ENCODE results near the gene HSPA4. TPM values are rescaled to one million over a fixed set of nuclear protein-coding genes. Genes with fewer than 3 reads are reported as not detected.

The HSPA4 gene
- total and polyA plus RNA-seq, 2 of the 13 experiments (the other 11 are each of a cell fraction or from before 2014, with no cell fraction given) = 36.6 to 231 TPM

DNA sequence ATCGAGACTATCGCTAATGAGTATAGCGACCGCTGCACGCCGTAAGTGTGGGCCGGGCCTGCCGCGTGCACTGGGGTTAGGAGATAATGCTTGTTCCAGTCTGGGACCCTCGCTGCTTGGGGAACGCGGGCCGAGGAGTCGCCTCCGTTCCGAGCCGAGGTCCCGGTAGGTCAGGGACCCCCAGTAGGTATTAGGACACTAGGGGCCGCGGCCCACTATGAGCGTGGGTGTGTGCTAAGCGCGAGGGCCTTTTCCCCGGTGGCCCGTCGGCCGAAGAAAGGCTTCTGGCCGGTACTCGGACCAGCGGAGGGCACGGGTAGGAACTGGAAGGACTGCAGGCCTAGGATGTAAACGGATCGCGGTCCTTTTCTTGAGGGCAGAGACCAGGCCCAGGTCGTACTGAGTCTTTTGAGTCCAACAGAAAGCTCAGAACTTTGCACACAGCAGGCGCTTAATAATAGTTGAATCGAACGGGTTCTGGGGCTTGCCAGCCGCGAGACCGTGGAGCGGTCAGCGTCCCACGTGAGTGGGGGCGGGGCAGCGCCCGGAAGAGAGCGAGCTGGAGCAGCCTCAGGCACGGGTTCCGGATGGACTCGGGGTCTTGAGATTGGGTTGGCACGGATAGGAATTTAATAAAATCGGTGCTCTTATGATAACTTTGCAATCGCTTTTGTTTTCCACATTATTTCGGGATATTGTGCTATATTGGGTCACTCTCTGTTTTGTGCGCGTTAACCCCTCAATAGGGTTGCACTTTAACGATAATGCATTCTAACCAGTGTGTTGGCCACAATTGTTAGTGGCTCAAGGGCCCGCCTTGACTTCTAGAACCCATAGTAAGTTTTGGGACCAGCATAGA, 733 bp downstream of the HSPA4 start (continued):
- TF ChIP-seq ZNF674 (CRISPR knock-in tag; IDR thresholded peaks at IDR 0.05; ENCODE audit: low read depth) (0 out of 2 replicates have a peak, but pooled peaks have one; percentile 47), FOXC1 (CRISPR knock-in tag; IDR thresholded peaks at IDR 0.05; ENCODE audit: borderline replicate concordance) (0 out of 2 replicates have a peak, but pooled peaks have one; percentile 40), ZNF619 (CRISPR knock-in tag; IDR thresholded peaks at IDR 0.05) (0 out of 2 replicates have a peak, but pooled peaks have one; percentile 66), AGO2 (optimal IDR thresholded peaks at IDR 0.05; ENCODE audit: low read depth, low read length) (peak; percentile 97), ELF3 (CRISPR knock-in tag; IDR thresholded peaks at IDR 0.05) (peak; percentile 25; the same call in 1 of the 2 replicates), SKI (IDR thresholded peaks at IDR 0.05; ENCODE audit: partially characterized antibody) (no peak), HOXD1 (CRISPR knock-in tag; IDR thresholded peaks at IDR 0.05) (0 out of 2 replicates have a peak, but pooled peaks have one; percentile 29), NFIC (IDR thresholded peaks at IDR 0.05; ENCODE audit: low read length) (0 out of 2 replicates have a peak, but pooled peaks have one; percentile 18), KLF12 (CRISPR knock-in tag; IDR thresholded peaks at IDR 0.05; ENCODE audit: borderline replicate concordance) (no peak), MEF2D (CRISPR knock-in tag; IDR thresholded peaks at IDR 0.05) (0 out of 2 replicates have a peak, but pooled peaks have one; percentile 5), KDM3A (CRISPR knock-in tag; IDR thresholded peaks at IDR 0.05; ENCODE audit: low read depth) (0 out of 2 replicates have a peak, but pooled peaks have one; percentile 8), ARNT2 (CRISPR knock-in tag; IDR thresholded peaks at IDR 0.05; ENCODE audit: low read depth) (peak; percentile 24; the same call in 1 of the 2 replicates)
- TF ChIP-seq, protein P1, sequence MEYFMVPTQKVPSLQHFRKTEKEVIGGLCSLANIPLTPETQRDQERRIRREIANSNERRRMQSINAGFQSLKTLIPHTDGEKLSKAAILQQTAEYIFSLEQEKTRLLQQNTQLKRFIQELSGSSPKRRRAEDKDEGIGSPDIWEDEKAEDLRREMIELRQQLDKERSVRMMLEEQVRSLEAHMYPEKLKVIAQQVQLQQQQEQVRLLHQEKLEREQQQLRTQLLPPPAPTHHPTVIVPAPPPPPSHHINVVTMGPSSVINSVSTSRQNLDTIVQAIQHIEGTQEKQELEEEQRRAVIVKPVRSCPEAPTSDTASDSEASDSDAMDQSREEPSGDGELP (IDR thresholded peaks at IDR 0.05; ENCODE audit: borderline replicate concordance, low read depth) = peak; percentile 20; the same call in 1 of the 2 replicates
- TF ChIP-seq, protein P2, sequence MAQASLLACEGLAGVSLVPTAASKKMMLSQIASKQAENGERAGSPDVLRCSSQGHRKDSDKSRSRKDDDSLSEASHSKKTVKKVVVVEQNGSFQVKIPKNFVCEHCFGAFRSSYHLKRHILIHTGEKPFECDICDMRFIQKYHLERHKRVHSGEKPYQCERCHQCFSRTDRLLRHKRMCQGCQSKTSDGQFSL (CRISPR knock-in tag; IDR thresholded peaks at IDR 0.05) = 0 out of 2 replicates have a peak, but pooled peaks have one; percentile 41
- TF ChIP-seq, protein P3, sequence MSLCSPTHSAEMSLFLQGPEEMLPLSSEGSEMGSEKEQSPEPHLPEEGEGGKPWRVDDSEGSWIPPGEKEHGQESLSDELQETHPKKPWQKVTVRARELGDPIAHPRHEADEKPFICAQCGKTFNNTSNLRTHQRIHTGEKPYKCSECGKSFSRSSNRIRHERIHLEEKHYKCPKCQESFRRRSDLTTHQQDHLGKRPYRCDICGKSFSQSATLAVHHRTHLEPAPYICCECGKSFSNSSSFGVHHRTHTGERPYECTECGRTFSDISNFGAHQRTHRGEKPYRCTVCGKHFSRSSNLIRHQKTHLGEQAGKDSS (CRISPR knock-in tag; IDR thresholded peaks at IDR 0.05; ENCODE audit: borderline replicate concordance, low read depth) = no peak
- TF ChIP-seq, protein P4, sequence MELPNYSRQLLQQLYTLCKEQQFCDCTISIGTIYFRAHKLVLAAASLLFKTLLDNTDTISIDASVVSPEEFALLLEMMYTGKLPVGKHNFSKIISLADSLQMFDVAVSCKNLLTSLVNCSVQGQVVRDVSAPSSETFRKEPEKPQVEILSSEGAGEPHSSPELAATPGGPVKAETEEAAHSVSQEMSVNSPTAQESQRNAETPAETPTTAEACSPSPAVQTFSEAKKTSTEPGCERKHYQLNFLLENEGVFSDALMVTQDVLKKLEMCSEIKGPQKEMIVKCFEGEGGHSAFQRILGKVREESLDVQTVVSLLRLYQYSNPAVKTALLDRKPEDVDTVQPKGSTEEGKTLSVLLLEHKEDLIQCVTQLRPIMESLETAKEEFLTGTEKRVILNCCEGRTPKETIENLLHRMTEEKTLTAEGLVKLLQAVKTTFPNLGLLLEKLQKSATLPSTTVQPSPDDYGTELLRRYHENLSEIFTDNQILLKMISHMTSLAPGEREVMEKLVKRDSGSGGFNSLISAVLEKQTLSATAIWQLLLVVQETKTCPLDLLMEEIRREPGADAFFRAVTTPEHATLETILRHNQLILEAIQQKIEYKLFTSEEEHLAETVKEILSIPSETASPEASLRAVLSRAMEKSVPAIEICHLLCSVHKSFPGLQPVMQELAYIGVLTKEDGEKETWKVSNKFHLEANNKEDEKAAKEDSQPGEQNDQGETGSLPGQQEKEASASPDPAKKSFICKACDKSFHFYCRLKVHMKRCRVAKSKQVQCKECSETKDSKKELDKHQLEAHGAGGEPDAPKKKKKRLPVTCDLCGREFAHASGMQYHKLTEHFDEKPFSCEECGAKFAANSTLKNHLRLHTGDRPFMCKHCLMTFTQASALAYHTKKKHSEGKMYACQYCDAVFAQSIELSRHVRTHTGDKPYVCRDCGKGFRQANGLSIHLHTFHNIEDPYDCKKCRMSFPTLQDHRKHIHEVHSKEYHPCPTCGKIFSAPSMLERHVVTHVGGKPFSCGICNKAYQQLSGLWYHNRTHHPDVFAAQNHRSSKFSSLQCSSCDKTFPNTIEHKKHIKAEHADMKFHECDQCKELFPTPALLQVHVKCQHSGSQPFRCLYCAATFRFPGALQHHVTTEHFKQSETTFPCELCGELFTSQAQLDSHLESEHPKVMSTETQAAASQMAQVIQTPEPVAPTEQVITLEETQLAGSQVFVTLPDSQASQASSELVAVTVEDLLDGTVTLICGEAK (IDR thresholded peaks at IDR 0.05) = no peak
- TF ChIP-seq, protein P4 (CRISPR knock-in tag; IDR thresholded peaks at IDR 0.05) = peak; percentile 33; the same call in 1 of the 2 replicates
